Body of pancreas (tissue), 4 donors: ENCODE results near the gene TNFRSF9. TPM values are rescaled to one million over a fixed set of nuclear protein-coding genes. Genes with fewer than 3 reads are reported as not detected.

Source experiments
- ATAC-seq: fragments of 150-250 bp; one replicate; pipeline ENCODE4 v1.9.1; 2016
- DNase-seq, 4 donors: peaks; one replicate each; pipeline ENCODE4 v3.0.0-alpha.2; 2019
- H3K27ac ChIP-seq, 4 donors: fragments of 200-600 bp; sonication (generic); 1 replicate in 3 of 4; 2 replicates in 1 of 4; pipeline versions ENCODE4 v1.5.1 to v1.6.1; 2016 to 2019; ENCODE audit warnings: mild to moderate bottlenecking in 1 of 4, mixed read lengths in 1 of 4, moderate library complexity in 1 of 4
- H3K27me3 ChIP-seq, 2 donors: fragments of 200-600 bp; sonication (generic); one replicate each; pipeline ENCODE4 v1.6.0; 2016; ENCODE audit warnings: mild to moderate bottlenecking in 1 of 2
- H3K36me3 ChIP-seq, 2 donors: fragments of 200-600 bp; sonication (generic); replicated peaks in 1 of 2; 2 replicates each; pipeline ENCODE4 v1.5.1; 2016; ENCODE audit warnings: low read depth in 2 of 2; ENCODE audit not compliant: insufficient read depth in 1 of 2
- H3K4me1 ChIP-seq: fragments of 200-600 bp; sonication (generic); one replicate; pipeline ENCODE4 v1.6.0; 2016
- H3K4me3 ChIP-seq, 2 donors: fragments of 200-600 bp; sonication (generic); 1 replicate in 1 of 2; 2 replicates in 1 of 2; pipeline ENCODE4 v1.5.1; 2016 to 2019
- H3K9me3 ChIP-seq, 3 donors: fragments of 200-600 bp; sonication (generic); 1 replicate in 2 of 3; 2 replicates in 1 of 3; pipeline ENCODE4 v1.5.1; 2016
- CTCF ChIP-seq, 7 experiments: fragments of 450-650 bp in 4 of 7; fragments of 200-600 bp in 3 of 7; sonication (generic) in 3 of 7; IDR thresholded peaks; one replicate each; pipeline ENCODE4 v1.5.1; 2016 to 2019; ENCODE audit warnings: antibody characterized with exemption in 7 of 7
- POLR2A ChIP-seq, 3 donors: fragments of 450-650 bp; IDR thresholded peaks; one replicate each; pipeline ENCODE4 v1.6.1; 2016; ENCODE audit warnings: antibody characterized with exemption in 3 of 3, mild to moderate bottlenecking in 2 of 3
- WGBS, 2 donors: methylation state at CpG; one replicate each; pipeline ENCODE4 v1.1.5; 2017; 5-methylcytosine and 5-hydroxymethylcytosine counted together
- intact Hi-C: fragments of 100-400 bp; cut with DNase I; formaldehyde crosslinking; loops from one replicate; pipeline ENCODE4 v1.15.1; 2023
- total RNA-seq, 2 donors: library from RNA; depleted of rRNA; stranded (reverse); fragments of >200 nt; gene quantifications; one replicate each; pipeline ENCODE4 v1.1.0, GENCODE V29; 2016

TNFRSF9 gene
- total RNA-seq, 2 donors from 2014 or later: under 0.01 TPM; not detected in 1

GRCh38 chr1:7962014-7962335 is 21.3 kb upstream of the TNFRSF9 start:
- TF ChIP-seq POLR2A (IDR thresholded peaks at IDR 0.05) (no peak), CTCF (IDR thresholded peaks at IDR 0.05) (no peak)
- no peaks in the 10 kb centered on the region for H3K27me3 ChIP-seq
- peak overlapping the region; percentile 86 to 97 (median 94) for H3K27ac ChIP-seq
- H3K4me1 ChIP-seq: peaks cover 33% of the 10 kb centered on the region
- no peaks in the 10 kb centered on the region for H3K9me3 ChIP-seq
- DNase-seq (no peak), ATAC-seq (no peak)
- H3K4me3 ChIP-seq: peak overlapping the region; percentile 49 to 62
- intact Hi-C loops: no loop called here
- H3K36me3 ChIP-seq: peaks cover 0 to 13% of the 10 kb centered on the region in 2 donors
- WGBS, 2 donors: 0% methylated on average over 3 to 10 of the region's 10 CpGs

- peak within 1 kb of the TSS; percentile 86 to 97 (median 94) for H3K27ac ChIP-seq
- no peaks in the 10 kb centered on the region for H3K9me3 ChIP-seq
- intact Hi-C loops: no loop called here
- WGBS, 2 donors: 0% methylated on average over 31 to 75 of the region's 81 CpGs
- peaks cover 0 to 13% of the 10 kb centered on the region in 2 donors for H3K36me3 ChIP-seq
- peaks cover 33% of the 10 kb centered on the region for H3K4me1 ChIP-seq
- DNase-seq (peak; percentile 99 to 100 (median 99)), ATAC-seq (peak; percentile 98)
- peak within 1 kb of the TSS; percentile 49 to 62 for H3K4me3 ChIP-seq
- TF ChIP-seq POLR2A (IDR thresholded peaks at IDR 0.05) (peak; percentile 95 to 99 (median 98)), CTCF (IDR thresholded peaks at IDR 0.05) (peak in 5 of 7 experiments; percentile 44 to 76 (median 62))
- H3K27me3 ChIP-seq: no peaks in the 10 kb centered on the region
Measured at GRCh38 chr1:7961216-7962013, 20.8 kb upstream of the TNFRSF9 start, which contains the start of gene PARK7. PARK7 (plus strand) TSS chr1:7961711; CDS start chr1:7962786, 1,075 bp downstream.

GRCh38 chr1:7960867-7961215 is 20.2 kb upstream of the TNFRSF9 start:
- TF ChIP-seq CTCF (IDR thresholded peaks at IDR 0.05) (no peak), POLR2A (IDR thresholded peaks at IDR 0.05) (no peak)
- Histone ChIP-seq H3K27ac (peak overlapping the region; percentile 86 to 97 (median 94)), H3K9me3 (no peaks in the 10 kb centered on the region), H3K4me3 (peak overlapping the region in 1 of 2 donors; percentile 53), H3K4me1 (peaks cover 33% of the 10 kb centered on the region), H3K27me3 (no peaks in the 10 kb centered on the region), H3K36me3 (peaks cover 0 to 8% of the 10 kb centered on the region in 2 donors)
- ATAC-seq: no peak
- WGBS, 2 donors: 0% methylated on average over 3 of the region's 3 CpGs
- DNase-seq: no peak
- intact Hi-C loops: no loop called here

GRCh38 chr1:7960165-7960564 is 19.5 kb upstream of the TNFRSF9 start:
- DNase-seq: no peak
- no peak for TF ChIP-seq CTCF (IDR thresholded peaks at IDR 0.05)
- TF ChIP-seq POLR2A (IDR thresholded peaks at IDR 0.05): no peak
- WGBS, 2 donors: 72 to 83% methylated on average over 2 of the region's 2 CpGs
- H3K27ac ChIP-seq: no peak overlapping the region
- no peaks in the 10 kb centered on the region for H3K27me3 ChIP-seq
- H3K36me3 ChIP-seq: peaks cover 0 to 3% of the 10 kb centered on the region in 2 donors
- no peak for ATAC-seq
- no peaks in the 10 kb centered on the region for H3K9me3 ChIP-seq
- H3K4me1 ChIP-seq: peaks cover 33% of the 10 kb centered on the region
- H3K4me3 ChIP-seq: no peak overlapping the region
- intact Hi-C loops: no loop called here
